Epidermal melanocyte (primary cell): ENCODE data around the gene AMER3.
"Not testable (repeated sequence)": the region's sequence is repeated elsewhere in the genome, so short reads cannot be mapped to it uniquely, and the experiment has no call there.

ENCODE experiments used
- DNase-seq: peaks from one replicate; pipeline ENCODE4 v3.0.0; 2011; ENCODE audit warnings: low spot score; ENCODE audit not compliant: insufficient read length

The AMER3 gene

GRCh38 chr2:130755256-130756052, at the start of gene AMER3:
Gene AMER3, plus strand, starts transcription at chr2:130755540. Its CDS starts 6,533 bp downstream, at chr2:130762073.
- no peak for DNase-seq

DNA sequence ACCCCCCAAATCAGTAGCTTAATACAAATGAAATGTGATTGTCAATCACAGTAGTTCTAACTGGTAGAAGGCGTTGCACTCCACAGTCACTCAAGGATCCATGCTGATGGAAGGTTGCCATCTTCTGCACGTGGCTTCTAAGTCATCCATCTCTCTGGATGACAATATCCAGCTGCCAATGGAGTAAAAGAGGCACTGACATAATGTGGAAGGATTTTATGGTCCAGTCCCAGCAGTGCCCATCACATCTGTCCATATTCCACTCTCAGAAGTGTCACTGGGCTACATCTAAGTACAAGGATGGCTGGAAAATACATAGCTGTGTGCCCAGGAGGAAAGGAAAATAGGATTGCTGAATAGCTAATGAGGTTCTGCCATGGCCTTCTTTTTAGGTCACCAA, 40.5 kb upstream of the AMER3 start:
- DNase-seq, result not testable (repeated sequence)

GRCh38 chr2:130720036-130720435, 35.3 kb upstream of the AMER3 start:
- DNase-seq, result no peak

- no peak for DNase-seq
Observed at GRCh38 chr2:130720528-130720927, 34.8 kb upstream of the AMER3 start.

GRCh38 chr2:130724455-130724854, 30.9 kb upstream of the AMER3 start:
- no peak for DNase-seq

DNA sequence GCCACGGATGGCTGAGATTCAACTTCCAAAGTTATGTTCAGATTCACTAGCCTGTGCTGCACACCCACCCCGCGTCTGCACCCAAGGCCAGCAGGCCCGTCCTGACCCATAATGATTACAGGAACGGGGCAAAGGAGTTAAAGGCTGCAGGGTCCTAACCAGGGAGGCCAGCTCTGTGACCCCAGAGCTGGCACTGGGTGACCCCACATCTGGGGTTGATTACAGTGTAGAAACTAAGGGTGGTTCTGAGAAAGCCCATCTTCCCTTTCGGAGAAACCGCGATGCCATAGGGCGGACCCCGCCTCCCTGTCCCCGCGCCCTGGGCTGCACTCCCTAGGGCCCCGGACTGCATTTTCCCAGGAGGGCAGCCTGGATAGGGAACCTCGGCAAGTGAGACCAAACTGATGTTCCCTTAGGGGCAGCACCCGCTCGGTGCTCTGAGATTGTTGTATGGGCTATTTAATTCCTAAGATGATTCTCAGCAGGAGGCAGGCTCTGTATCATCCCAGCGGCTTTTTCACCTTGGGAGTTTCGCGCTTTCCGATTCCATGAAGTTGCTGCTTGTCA, 28.6 kb upstream of the AMER3 start:
- DNase-seq, result no peak

GRCh38 chr2:130727286-130727924, 27.9 kb upstream of the AMER3 start:
- DNase-seq, result no peak

DNA sequence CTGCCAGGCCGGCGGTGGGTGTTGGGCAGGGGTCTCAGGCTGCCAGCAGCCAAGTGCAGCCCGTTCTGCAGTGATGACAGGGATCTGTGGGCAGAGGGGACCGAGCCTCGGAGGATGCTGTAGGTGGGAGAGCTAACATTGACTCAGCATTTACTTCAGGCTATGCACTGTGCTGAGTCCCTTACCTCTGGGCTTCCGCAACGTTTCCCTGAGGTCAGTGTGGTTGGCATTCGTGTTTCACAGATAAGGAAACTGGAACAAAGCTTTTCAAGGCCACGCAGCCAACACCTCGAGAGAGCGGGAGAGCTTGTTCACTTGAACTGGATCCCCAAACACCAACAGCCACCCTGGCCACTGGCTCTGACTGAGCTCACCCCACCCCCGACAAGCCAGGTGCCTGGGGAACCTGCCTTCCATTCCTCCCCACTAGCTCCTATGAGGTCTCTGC, 27.3 kb upstream of the AMER3 start:
- DNase-seq, result no peak

GRCh38 chr2:130728549-130729316, 26.6 kb upstream of the AMER3 start, which contains the start of gene GPR148:
Gene GPR148, plus strand, starts transcription at chr2:130729070. Its CDS starts 82 bp downstream, at chr2:130729152.
- DNase-seq, result no peak

- DNase-seq, result no peak
Observed at GRCh38 chr2:130729322-130730299, 25.7 kb upstream of the AMER3 start.

- not testable (repeated sequence) for DNase-seq
Observed at GRCh38 chr2:130732257-130732656, 23.1 kb upstream of the AMER3 start.

GRCh38 chr2:130735200-130735599, 20.1 kb upstream of the AMER3 start:
- no peak for DNase-seq

GRCh38 chr2:130736487-130736886, 18.9 kb upstream of the AMER3 start:
- DNase-seq, result no peak

GRCh38 chr2:130737592-130737991, 17.7 kb upstream of the AMER3 start:
- no peak for DNase-seq

GRCh38 chr2:130740671-130741070, 14.7 kb upstream of the AMER3 start:
- DNase-seq, result no peak

DNA sequence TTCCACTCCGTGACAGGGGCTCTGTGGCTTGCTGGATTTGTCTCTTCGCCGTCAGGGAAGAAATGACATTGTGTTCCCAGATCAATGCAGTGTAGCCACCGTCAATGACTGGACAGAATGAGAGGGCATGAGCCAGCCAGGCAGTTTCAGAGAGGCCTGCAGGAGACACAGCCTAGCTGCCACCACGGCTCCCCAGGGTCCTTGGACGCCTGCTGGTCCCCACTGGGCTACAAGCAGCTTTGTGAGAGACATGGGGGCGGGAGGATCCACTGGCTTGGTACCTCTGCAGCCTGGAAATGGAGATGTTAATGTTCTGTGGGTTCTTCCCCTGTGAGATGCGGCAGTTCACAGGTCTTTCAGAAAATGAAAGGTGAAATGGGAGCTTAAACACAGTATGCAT, 12.1 kb upstream of the AMER3 start:
- DNase-seq, result no peak

DNA sequence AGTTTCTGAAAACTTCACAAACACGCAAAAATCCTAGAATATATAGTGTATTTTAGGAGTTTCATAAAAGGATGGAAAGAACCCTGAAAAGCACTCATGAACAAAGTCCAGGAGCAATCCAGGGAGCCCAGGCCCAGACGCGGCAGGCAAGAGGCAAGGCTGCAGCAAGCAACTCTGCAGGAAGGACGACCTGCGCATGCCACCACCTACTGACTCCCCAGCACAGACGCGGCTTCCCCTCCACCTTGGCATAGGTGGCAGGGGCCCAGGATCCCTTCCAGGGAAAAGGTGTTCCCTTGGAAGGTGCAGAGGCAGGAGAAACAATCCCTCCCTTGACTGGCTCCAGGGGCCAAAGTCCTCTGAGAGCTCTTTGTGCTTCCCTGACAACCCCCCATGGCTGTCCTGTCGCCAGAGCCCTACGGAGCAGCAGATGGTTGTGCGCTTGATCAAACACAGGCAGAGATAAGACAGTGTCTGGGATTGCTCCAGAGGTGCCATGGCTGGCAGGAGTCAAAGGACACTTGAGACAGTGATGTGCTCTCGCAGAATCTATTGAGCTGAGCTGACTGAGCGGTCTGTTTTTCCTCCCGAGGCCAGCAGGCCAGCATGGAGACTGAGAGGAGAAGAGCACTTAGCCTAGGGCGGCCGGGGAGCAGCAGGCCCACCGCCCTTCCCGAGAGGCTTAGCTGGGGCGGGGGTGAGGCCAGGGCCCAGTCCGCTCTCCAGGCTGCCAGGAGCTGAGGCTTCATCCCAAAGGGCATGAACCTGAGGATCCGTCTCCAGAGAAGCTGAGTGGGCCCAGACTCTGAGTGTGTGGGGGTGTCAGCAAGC, 10.8 kb upstream of the AMER3 start:
- DNase-seq, result no peak

DNA sequence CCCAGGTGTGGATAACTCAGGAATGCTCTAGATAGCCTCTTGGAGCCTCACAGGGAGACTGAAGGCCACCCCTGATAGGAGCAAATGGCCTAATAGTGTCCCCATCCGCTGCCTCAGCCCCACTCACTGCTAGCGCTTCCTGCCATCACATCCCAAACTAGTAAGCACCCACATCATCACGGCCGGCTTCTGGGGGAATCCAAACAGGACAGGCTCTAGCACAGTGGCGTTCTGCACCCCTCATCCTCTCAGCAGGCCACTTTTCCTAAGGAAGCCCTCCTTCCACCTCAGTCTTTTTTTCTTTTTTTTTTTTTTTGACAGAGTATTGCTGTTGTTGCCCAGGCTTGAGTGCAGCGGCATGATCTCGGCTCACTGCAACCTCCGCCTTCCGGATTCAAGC, 6.3 kb upstream of the AMER3 start:
- no peak for DNase-seq

DNA sequence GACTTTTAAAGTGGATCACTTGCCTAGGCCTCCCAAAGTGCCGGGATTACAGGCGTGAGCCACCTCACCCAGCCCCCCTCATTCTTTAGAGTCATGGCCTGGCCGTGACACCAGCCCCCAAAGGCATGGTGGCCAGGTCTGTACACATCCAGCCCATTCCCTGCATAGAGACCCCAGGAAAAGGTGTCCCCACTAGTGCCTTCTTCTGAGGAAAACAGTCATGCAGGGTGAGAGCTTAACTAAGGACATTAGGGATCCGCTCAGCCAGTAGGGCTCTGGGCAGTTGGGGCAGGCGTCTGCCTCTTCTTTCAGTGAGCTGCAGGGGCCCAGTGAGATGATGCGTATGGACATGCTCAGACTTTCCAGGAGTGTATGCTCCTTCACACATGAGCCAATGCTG, 5.7 kb upstream of the AMER3 start:
- no peak for DNase-seq

- DNase-seq, result no peak
Observed at GRCh38 chr2:130754811-130755210, 529 bp upstream of the AMER3 start.
